ENCODE results near the gene RENBP. TPM values are rescaled to one million over a fixed set of nuclear protein-coding genes. Genes with fewer than 3 reads are reported as not detected.

Gene RENBP
- total RNA-seq, 1 experiment from 2014 or later: 7.1 TPM

GRCh38 chrX:153910446-153910845 lies 34.0 kb downstream of the RENBP start:
- Histone ChIP-seq H3K23me2 (ENCODE audit: insufficient read length, low read depth, low read length, poor library complexity, severe bottlenecking) (no peaks in the 10 kb centered on the region), H2BK12ac (ENCODE audit: insufficient read length, low read depth, low read length) (no peak overlapping the region), H2BK15ac (ENCODE audit: low read depth, low read length) (no peak overlapping the region), H3K27ac (ENCODE audit: insufficient read length, low read depth, low read length) (no peak overlapping the region), H4K8ac (replicated peaks; ENCODE audit: insufficient read length, low read depth, low read length) (no peak overlapping the region), H3K18ac (ENCODE audit: insufficient read length, low read depth, low read length) (no peak overlapping the region), H3K9ac (ENCODE audit: extremely low read depth, insufficient read length, low read length) (no peak overlapping the region), H3K4me1 (ENCODE audit: insufficient read depth, low read length) (no peaks in the 10 kb centered on the region), H3K23ac (ENCODE audit: insufficient read length, low read depth, low read length) (no peak overlapping the region), H3T11ph (ENCODE audit: low read length) (no peak overlapping the region), H2BK5ac (ENCODE audit: insufficient read length, low read length) (no peak overlapping the region), H4K5ac (ENCODE audit: insufficient read length, low read depth, low read length) (no peak overlapping the region), H3K27me3 (ENCODE audit: insufficient read depth, low read length) (no peaks in the 10 kb centered on the region), H3K79me2 (ENCODE audit: insufficient read depth, low read length) (no peaks in the 10 kb centered on the region), H3K9me3 (ENCODE audit: control insufficient read depth, low read depth, low read length) (peaks cover 5% of the 10 kb centered on the region), H3K4me2 (ENCODE audit: insufficient read depth, insufficient read length, low read length) (no peak overlapping the region), H2AK5ac (ENCODE audit: insufficient read length, low read length) (no peak overlapping the region), H4K91ac (ENCODE audit: insufficient read length, low read depth, low read length) (no peak overlapping the region), H2BK120ac (ENCODE audit: low read depth, low read length, poor library complexity, severe bottlenecking) (no peak overlapping the region), H4K20me1 (ENCODE audit: control insufficient read depth, insufficient read depth, insufficient read length) (no peaks in the 10 kb centered on the region), H3K4ac (ENCODE audit: low read depth, low read length) (no peak overlapping the region), H2BK20ac (ENCODE audit: low read depth, low read length, poor library complexity, severe bottlenecking) (no peak overlapping the region), H3K56ac (ENCODE audit: insufficient read length, low read depth, low read length) (no peak overlapping the region), H3K79me1 (ENCODE audit: insufficient read depth, low read depth, low read length, poor library complexity, severe bottlenecking) (no peaks in the 10 kb centered on the region), H3K14ac (ENCODE audit: insufficient read depth, low read length) (no peak overlapping the region), H2AFZ (ENCODE audit: low read length) (no peak overlapping the region)
- peaks cover 3 to 39% (median 12%) of the 10 kb centered on the region in 3 experiments; a peak in 5 of 7 replicates for H3K36me3 Mint-ChIP-seq (ENCODE audit: insufficient read depth in 1 of 3, low read depth in 3 of 3)
- no peak for DNase-seq
- H3K9me3 Mint-ChIP-seq: peaks cover 54 to 67% of the 10 kb centered on the region in 2 experiments
- H3K27me3 Mint-ChIP-seq (ENCODE audit: low read depth): no peaks in the 10 kb centered on the region
- WGBS (ENCODE audit: extremely low coverage, insufficient read length, low lambda C conversion rate): no CpG with 5 or more reads among the region's 22 CpGs
- TF ChIP-seq CTCF (conservative IDR thresholded peaks at IDR 0.05): no peak
- no peak overlapping the region for H3K27ac Mint-ChIP-seq
- no peak overlapping the region for H3K4me3 Mint-ChIP-seq
- 0 out of 4 replicates have a peak, but pooled peaks cover 0 to 3% of the 10 kb centered on the region in 2 experiments for H3K4me1 Mint-ChIP-seq
